Stimulated activated naive CD8-positive, alpha-beta T cell treated with anti-CD3 and anti-CD28 coated beads, Interleukin-15, Interleukin-2, amounts not matched to agents 100 ng/mL and 50 ng/mL, for 24 hours (primary cell): ENCODE data around the gene CTRL.

Experiments used
- H3K27ac Mint-ChIP-seq: one replicate; pipeline ENCODE4 v1.8.0; 2021; ENCODE audit warnings: mild to moderate bottlenecking, mixed read lengths
- H3K27me3 Mint-ChIP-seq: one replicate; pipeline ENCODE4 v1.8.0; 2021; ENCODE audit warnings: mixed read lengths
- H3K36me3 Mint-ChIP-seq: one replicate; pipeline ENCODE4 v1.8.0; 2021; ENCODE audit warnings: low read depth, mixed read lengths
- H3K4me1 Mint-ChIP-seq: one replicate; pipeline ENCODE4 v1.8.0; 2021; ENCODE audit warnings: low read depth, mixed read lengths
- H3K4me3 Mint-ChIP-seq: one replicate; pipeline ENCODE4 v1.8.0; 2021; ENCODE audit warnings: mild to moderate bottlenecking, mixed read lengths
- H3K9me3 Mint-ChIP-seq: one replicate; pipeline ENCODE4 v1.8.0; 2021; ENCODE audit warnings: mixed read lengths

Gene CTRL

DNA sequence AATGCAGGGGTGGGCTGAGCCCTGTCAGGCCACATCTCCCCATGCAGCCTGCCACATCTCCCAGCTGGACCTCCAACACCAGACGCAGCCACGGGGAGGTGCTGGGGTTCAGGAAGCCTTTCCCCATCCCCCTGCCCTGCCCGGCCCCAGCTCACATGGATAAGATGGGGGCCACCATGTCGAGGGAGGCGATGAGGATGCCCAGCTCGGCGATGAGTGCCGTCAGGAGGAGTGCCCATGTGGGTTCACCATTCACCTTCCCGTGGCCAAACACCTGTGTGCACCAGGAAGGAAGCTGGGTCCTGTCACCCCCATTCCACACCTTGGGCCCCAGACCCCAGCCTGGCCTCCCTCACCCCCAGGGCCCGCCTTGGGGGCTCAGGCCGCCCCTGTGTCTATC is 18.0 kb upstream of the CTRL start:
- Mint-ChIP-seq H3K27me3 (no peaks in the 10 kb centered on the region), H3K4me3 (no peak overlapping the region), H3K36me3 (peaks cover 15% of the 10 kb centered on the region), H3K4me1 (no peaks in the 10 kb centered on the region), H3K27ac (no peak overlapping the region), H3K9me3 (no peaks in the 10 kb centered on the region)

DNA sequence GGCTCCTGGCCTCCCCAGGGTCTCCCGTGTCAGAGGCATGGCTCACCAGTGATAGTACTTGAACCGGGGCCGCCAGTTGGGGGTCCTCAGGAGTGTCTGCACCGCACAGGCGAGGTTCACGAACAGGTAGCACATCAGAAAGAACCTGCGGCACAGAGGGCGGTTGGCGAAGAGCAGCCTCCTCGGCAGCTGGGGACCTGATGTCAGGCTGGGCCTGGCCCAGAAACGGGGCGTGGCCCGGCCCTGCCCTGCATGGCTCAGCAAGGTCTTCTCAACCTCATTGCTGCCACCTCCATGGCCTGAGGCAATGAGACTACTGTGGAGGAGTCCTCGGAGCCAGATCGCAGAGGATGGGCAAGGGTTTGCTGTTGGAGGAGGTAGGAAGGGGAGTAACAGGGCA is 16.4 kb upstream of the CTRL start:
- H3K36me3 Mint-ChIP-seq: peaks cover 8% of the 10 kb centered on the region
- H3K4me3 Mint-ChIP-seq: no peak overlapping the region
- H3K27me3 Mint-ChIP-seq: no peaks in the 10 kb centered on the region
- no peaks in the 10 kb centered on the region for H3K4me1 Mint-ChIP-seq
- no peak overlapping the region for H3K27ac Mint-ChIP-seq
- no peaks in the 10 kb centered on the region for H3K9me3 Mint-ChIP-seq

DNA sequence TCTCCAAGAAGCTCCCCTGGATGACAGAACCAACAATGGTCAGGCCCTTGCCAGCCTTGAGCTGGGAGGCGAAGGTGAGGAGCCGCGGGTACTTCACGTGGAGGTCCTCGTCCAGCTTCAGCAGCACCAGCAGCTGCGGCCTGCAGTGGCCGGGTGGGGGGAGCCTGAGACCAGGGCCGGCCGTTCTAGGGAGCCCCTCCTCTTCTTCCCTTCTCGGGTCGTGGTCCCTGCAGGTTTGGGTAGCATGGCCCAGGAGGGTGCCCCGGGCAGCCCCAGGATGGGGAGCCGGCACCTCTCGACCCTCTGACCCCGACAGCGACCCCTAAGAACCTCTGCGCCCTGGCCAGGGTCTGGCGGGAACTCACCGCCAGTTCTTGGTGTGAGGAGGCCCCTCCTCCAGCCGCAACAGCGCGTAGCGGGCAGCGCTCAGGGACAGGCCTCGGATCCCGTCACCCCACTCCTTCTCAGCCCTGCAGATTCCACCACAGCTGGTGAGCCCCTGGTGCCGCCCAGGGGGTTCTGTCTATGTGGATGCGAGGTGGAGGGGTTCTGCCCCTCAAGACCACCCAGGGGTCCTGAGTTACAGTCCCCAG is 15.4 kb upstream of the CTRL start:
- Mint-ChIP-seq H3K27me3 (no peaks in the 10 kb centered on the region), H3K36me3 (peaks cover 5% of the 10 kb centered on the region), H3K4me3 (no peak overlapping the region), H3K4me1 (no peaks in the 10 kb centered on the region), H3K27ac (no peak overlapping the region), H3K9me3 (no peaks in the 10 kb centered on the region)

DNA sequence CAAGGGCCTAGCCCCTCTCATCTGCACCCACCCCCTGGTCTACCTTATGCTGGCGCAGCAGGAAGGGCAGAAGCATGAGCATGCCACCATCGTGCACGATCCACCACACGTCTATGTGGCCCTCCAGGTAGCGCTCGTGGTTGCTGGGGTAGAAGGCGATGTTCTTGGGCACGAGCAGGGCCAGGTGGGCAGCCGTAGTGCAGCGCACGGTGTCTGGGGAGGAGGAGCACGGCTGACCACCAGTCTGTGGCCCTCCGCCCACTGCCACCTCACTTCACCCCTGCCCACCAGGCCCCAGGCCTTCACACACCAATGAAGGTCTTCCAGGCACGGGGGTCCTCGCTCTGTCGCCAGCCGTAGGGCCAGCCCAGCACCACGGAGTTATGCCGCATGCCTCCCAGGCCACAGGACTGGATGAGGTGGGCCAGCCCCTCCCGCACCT is 14.5 kb upstream of the CTRL start:
- H3K27ac Mint-ChIP-seq: no peak overlapping the region

DNA sequence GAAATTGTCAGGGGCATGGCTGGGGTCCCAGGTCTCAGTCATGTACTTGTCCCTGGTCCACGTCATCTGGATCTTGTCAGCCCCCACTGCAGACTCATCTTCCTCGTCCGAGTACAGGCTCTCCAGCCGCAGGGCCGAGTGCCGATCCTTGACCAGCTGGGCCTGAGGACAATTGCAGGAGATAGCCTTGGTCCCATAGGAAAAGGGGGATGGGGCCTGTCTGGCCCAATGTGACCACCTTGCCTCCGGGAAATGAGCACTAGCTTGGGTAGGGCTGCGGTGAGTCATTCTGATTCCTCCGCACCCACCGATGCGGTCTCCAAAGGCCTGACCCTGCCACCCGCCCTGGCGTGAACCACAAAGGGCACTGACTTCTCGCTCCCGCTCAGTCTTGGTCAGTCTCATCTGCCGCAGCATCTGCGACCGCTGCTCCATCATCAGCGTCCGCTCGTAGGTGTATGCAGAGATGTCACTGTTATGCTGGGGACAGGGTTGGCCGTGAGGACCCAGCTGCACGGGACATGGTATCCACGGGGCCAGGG is 13.8 kb upstream of the CTRL start:
- Mint-ChIP-seq H3K27me3 (no peaks in the 10 kb centered on the region), H3K27ac (no peak overlapping the region), H3K36me3 (no peaks in the 10 kb centered on the region), H3K9me3 (no peaks in the 10 kb centered on the region), H3K4me1 (peaks cover 8% of the 10 kb centered on the region), H3K4me3 (no peak overlapping the region)

More for the DNA sequence above, 14.5 kb upstream of the CTRL start:
- no peaks in the 10 kb centered on the region for H3K9me3 Mint-ChIP-seq
- H3K4me1 Mint-ChIP-seq: peaks cover 6% of the 10 kb centered on the region
- no peaks in the 10 kb centered on the region for H3K36me3 Mint-ChIP-seq
- no peak overlapping the region for H3K4me3 Mint-ChIP-seq
- no peaks in the 10 kb centered on the region for H3K27me3 Mint-ChIP-seq

DNA sequence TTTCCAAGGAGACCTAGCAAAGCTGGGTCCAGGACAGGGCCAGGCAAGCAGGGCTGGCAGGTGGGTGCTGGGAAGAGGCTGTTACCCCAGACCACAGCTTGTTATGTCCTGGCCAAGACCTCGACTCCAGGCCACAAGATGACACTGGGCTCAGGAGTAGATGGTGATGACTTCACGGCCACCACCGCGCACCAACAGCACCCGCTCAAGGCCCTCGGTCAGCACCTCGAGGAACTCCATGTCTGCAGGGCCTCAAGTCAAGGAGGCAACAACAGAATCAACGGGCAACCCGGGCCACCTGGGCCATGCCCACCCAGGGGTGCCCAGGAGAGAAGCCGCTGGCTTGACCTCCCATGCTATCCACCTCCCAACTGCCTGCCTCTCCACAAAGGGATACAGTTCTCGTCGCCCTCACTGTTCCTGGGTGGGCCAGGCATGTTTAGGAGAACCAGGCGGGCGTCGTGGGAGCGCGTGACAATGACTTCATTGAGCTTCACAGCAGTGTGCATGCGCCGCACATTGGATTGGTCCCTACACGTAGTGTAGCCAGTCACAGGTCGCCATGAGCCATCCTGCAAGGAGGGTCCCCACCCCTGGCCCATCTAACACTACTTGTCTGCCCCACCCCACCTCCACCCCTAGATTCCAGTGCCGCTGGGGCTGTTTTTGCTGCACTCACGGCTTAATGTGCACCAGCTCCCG is 13.2 kb upstream of the CTRL start:
- Mint-ChIP-seq H3K27ac (no peak overlapping the region), H3K4me1 (peaks cover 14% of the 10 kb centered on the region), H3K4me3 (no peak overlapping the region)

DNA sequence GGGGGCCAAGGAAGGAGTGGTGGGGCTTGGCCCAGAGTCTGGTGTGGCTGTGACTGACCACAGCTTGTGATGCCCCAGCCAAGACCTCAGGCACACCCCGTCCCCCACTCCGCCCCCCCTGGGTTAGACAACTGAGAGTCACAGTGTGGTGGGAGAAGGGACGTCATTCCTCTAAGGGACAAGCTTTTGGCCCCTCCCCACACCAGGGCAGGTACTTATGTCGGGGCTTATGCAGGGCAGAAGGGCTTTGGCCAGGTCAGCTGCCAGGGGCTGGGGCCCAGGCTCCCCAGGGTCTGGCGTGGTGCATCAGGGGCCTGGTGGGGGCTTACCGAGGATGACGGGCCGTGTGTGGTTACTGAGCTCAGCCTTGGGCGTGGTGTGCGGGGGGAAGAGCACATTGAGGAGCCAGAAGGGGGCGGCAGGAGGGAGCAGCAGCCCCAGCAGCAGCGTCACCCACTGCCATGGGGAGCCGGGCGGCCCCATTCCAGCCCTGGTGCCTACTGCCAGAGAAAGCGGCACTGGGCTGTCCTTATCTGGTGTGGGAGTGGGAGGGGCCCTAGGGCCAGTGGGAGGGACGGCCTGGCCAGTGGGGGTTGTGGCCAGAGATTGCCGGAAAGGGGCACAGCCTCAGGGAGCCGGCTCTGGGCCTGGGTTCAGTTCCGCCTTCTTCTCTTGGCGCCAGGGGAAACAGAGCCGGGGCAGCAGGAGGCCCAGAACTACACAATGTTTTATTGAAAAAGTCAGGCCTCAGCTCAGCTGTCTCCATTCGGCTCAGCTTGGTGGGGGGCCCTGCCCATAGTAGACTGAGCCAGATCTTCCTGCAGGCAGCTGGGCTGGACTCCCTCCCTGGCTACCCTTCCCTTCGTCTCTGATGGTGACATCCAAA is 12.2 kb upstream of the CTRL start, which contains the start of gene LCAT:
LCAT (minus strand) TSS at position 502 of the 886 bp plus-strand sequence; CDS start at position 483, 19 bp downstream.
- Mint-ChIP-seq H3K36me3 (no peaks in the 10 kb centered on the region), H3K9me3 (no peaks in the 10 kb centered on the region), H3K27ac (no peak within 1 kb of the TSS), H3K27me3 (no peaks in the 10 kb centered on the region), H3K4me3 (no peak within 1 kb of the TSS), H3K4me1 (peaks cover 24% of the 10 kb centered on the region)

More for the DNA sequence above, 13.2 kb upstream of the CTRL start:
- Mint-ChIP-seq H3K36me3 (no peaks in the 10 kb centered on the region), H3K27me3 (no peaks in the 10 kb centered on the region), H3K9me3 (no peaks in the 10 kb centered on the region)

DNA sequence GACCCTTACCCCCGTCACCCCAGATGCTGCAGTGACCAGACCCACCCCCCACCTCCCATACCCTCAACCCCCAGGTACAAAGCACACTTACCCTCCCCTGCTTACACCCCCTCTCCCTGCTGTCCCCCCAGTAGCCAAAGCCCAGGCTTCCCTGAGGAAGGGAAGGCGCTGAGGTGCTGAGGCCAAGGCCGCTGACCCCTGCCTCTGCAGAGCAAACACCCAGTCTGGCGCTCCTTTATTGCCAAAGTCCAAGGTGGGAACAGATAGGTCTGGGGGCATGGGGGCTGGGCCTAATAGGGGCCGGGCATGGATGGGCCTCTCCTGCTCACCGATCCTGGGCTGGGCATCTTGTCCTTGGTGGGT is 11.6 kb upstream of the CTRL start:
- Mint-ChIP-seq H3K27me3 (no peaks in the 10 kb centered on the region), H3K4me1 (peaks cover 25% of the 10 kb centered on the region), H3K27ac (no peak overlapping the region), H3K4me3 (no peak overlapping the region), H3K9me3 (no peaks in the 10 kb centered on the region), H3K36me3 (no peaks in the 10 kb centered on the region)

DNA sequence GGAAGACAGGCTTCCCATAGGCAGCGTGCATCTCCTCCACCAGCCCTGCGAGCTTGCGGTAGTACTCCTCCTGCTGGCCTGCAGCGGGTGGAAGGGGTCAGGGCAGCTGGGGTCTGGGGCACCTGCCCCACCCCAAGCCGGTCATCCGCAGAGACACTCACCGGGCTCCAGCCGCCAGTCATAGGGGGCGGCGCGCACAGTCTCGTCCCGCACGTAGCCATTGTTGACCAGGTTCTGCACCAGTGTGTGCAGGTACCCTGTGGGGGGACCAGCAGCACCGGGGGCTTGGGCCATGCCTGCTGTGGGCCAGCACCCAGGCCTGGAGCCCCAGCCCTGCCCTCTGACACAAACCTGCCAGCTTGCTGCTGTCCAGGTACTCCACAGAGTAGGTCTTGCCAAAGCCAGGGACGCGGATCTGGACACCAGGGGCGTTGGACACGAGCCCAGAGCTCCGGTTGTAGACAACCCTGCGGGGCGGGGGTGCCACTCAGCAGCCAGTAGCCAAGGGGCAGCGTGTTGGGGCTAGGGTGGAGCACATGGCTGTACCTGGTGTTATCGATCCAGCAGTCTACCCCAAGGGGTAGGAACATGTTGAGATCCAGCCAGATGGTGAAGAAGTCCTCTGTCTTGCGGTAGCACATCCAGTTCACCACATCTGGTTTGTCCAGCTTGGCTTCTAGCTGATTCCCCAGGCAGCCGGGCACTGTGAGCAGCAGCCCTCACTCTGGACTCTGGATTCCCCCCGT is 11.0 kb upstream of the CTRL start:
- Mint-ChIP-seq H3K9me3 (no peaks in the 10 kb centered on the region), H3K27ac (no peak overlapping the region), H3K36me3 (no peaks in the 10 kb centered on the region), H3K27me3 (no peaks in the 10 kb centered on the region), H3K4me1 (peaks cover 25% of the 10 kb centered on the region), H3K4me3 (no peak overlapping the region)

DNA sequence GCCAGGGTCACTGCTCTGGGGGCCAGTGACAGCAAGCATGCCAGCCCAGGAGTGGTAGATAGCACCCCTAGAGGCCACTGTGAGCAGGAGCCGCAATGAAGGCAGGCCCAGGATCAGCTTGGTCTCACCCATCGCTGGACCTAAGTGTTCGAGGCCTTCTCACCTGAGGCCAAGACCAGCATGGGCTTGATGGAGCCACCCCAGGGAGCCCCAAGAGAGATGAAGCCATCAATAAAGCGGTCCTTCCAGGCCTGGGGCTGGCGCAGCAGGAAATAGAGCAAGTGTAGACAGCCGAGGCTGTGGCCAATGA is 10.5 kb upstream of the CTRL start:
- Mint-ChIP-seq H3K36me3 (no peaks in the 10 kb centered on the region), H3K4me3 (no peak overlapping the region), H3K27ac (no peak overlapping the region), H3K4me1 (peaks cover 29% of the 10 kb centered on the region), H3K27me3 (no peaks in the 10 kb centered on the region), H3K9me3 (no peaks in the 10 kb centered on the region)

DNA sequence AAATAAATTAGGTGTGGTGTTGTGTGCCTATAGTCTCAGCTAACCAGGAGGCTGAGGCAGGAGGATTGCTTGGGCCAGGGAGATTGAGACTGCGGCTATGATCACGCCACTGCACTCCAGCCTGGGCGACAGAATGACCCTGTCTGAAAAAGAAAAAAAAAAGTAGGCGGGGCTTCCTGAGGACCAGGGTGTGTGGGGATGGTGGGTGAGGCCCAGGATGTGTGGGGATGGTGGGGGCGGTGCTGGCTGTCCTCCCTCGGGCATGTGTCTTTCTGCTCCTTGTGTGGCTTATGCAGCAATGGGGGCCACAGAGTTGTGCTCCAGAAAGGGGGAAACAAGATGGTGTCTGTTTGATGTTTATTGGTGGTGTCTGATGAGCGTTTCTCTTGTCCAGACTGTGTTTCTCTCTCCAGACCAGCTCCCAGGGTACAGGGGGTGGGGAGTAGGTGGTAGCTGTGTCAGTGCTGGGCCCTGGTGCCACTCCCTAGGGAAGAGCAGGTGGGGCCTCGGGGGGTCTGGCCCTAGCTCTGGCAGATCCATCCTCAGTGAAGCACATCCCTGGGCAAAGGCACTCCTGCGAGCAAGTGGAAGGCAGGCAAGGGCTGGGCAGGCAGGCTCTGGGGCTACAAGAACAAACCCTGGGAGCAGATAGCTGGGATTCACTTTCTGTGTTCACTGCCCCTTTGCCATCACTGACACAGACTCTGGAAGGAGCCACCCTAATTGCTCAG is 10.0 kb upstream of the CTRL start:
- no peaks in the 10 kb centered on the region for H3K36me3 Mint-ChIP-seq
- peaks cover 33% of the 10 kb centered on the region for H3K4me1 Mint-ChIP-seq
- no peaks in the 10 kb centered on the region for H3K27me3 Mint-ChIP-seq
- no peaks in the 10 kb centered on the region for H3K9me3 Mint-ChIP-seq
- H3K4me3 Mint-ChIP-seq: no peak overlapping the region
- H3K27ac Mint-ChIP-seq: no peak overlapping the region

DNA sequence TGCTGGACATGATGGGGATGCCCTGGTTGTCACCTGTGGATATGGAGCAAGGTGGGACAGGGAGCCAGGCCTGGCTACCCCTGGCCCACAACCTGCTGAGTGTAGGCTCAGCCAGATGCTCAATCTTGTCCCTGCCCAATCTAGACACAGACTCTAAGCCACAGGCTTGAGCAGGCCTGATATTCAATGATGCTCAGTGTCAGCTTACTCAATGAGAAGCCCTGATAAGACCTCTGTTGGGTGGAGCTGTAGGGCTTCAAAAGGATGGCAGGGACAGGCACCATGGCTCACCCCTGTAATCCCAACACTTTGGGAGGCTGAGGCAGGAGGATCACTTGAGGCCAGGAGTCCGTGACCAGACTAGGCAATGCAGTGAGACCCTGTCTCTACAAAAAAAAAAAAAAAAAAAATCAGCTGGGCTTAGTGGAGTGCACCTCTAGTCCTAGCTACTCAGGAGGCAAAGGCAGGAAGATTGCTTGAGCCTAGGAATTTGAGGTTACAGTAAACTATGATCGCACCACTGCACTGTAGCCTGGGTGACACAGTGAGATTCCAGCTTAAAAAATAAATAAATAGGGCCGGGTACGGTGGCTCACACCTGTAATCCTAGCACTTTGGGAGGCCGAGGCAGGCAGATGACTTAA is 8.9 kb upstream of the CTRL start:
- H3K4me3 Mint-ChIP-seq: peak overlapping the region; percentile 32
- H3K27me3 Mint-ChIP-seq: no peaks in the 10 kb centered on the region
- peak overlapping the region; percentile 75 for H3K27ac Mint-ChIP-seq
- H3K36me3 Mint-ChIP-seq: peaks cover 7% of the 10 kb centered on the region
- H3K4me1 Mint-ChIP-seq: peaks cover 33% of the 10 kb centered on the region
- no peaks in the 10 kb centered on the region for H3K9me3 Mint-ChIP-seq

DNA sequence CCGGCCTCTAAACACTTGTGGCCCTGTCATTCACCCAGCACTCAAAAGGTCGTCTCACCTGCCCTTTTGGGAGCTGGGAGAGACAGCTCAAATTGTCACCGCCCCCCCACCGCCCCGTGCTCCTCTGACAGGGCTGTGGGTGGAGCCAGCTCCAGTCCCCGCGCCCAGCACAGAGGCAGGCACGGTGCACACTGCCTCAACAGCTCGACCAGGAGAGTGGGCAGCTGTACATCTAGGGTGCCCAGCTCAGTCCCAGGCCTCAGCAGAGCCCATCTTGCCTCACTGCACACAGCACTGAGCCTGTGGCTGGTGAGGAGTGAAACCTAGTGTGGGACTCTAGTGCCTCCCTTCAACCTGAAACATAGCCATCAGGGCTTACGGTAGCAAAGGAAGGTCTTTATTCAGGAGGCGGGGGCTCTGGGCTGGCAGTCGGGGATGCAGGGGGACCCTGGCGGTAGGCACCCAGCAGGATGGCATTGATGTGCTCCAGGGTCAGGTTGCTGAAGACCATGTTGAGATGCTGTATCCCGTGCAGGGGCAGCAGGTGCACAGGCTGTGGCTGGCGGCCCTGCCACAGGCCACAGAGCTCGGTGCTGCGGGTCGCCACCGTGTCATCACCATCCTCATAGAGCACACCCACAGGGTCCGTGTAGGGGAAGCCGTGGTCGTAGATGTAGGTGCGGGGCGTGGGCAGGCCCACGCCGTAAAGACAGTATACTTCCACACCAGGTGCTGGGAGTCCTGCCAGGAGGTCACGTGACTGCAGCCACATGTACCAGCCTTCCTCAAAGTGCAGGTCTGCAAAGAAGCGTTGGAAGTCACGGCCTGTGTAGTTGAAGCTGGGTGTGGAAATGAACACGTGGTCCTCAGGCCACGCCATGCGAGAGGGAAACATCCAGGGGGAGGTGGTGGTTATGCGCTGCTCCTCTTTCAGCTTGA is 8.1 kb upstream of the CTRL start:
- Mint-ChIP-seq H3K36me3 (peaks cover 15% of the 10 kb centered on the region), H3K27ac (peak overlapping the region; percentile 75), H3K27me3 (no peaks in the 10 kb centered on the region), H3K4me1 (peaks cover 40% of the 10 kb centered on the region), H3K4me3 (peak overlapping the region; percentile 32), H3K9me3 (no peaks in the 10 kb centered on the region)
